HFFc6 (cell line): Measurements from ENCODE around the gene PAGE1. TPM values are rescaled to one million over a fixed set of nuclear protein-coding genes. Genes with fewer than 3 reads are reported as not detected.
"Not testable (repeated sequence)": the region's sequence is repeated elsewhere in the genome, so short reads cannot be mapped to it uniquely, and the experiment has no call there.

Source experiments
- DNase-seq: peaks from one replicate; pipeline ENCODE4 v3.0.0-alpha.2; 2018
- H3K27ac Mint-ChIP-seq: 2 replicates; pipeline ENCODE4 v1.8.0; 2020; ENCODE audit warnings: mild to moderate bottlenecking, mixed read lengths
- H3K27me3 Mint-ChIP-seq: 2 replicates; pipeline ENCODE4 v1.8.0; 2021; ENCODE audit warnings: mild to moderate bottlenecking, moderate library complexity, mixed read lengths; ENCODE audit not compliant: insufficient read depth
- H3K36me3 Mint-ChIP-seq: 2 replicates; pipeline ENCODE4 v1.8.0; 2021; ENCODE audit warnings: low read depth, mixed read lengths
- H3K4me1 Mint-ChIP-seq: 2 replicates; pipeline ENCODE4 v1.8.0; 2020; ENCODE audit warnings: low read depth, mixed read lengths
- H3K4me3 Mint-ChIP-seq: 2 replicates; pipeline ENCODE4 v1.8.0; 2020; ENCODE audit warnings: mild to moderate bottlenecking, moderate library complexity, mixed read lengths
- H3K9me3 Mint-ChIP-seq: 2 replicates; pipeline ENCODE4 v1.8.0; 2020; ENCODE audit warnings: mild to moderate bottlenecking, mixed read lengths
- total RNA-seq, 6 experiments: library from RNA; stranded (reverse); fragmentation: NEBNext Ultra II Directional; extraction: Animal tissue kit (Norgen Biotek cat#: 25700); gene quantifications; 2 replicates in 1 of 6; 3 replicates in 5 of 6; pipeline ENCODE4 v1.2.3, GENCODE V29; 2021
- TF ChIP-seq, protein P1 (sequence below): fragments of 200-600 bp; sonication (generic); IDR thresholded peaks from 2 replicates; pipeline ENCODE4 v1.5.0; 2021; ENCODE audit warnings: antibody characterized with exemption, mild to moderate bottlenecking

PAGE1 gene
- total RNA-seq, 6 experiments from 2014 or later: 0.34 TPM; not detected in 5

GRCh38 chrX:49725401-49725800 is 29.6 kb upstream of the PAGE1 start:
- no peaks in the 10 kb centered on the region for H3K9me3 Mint-ChIP-seq

DNA sequence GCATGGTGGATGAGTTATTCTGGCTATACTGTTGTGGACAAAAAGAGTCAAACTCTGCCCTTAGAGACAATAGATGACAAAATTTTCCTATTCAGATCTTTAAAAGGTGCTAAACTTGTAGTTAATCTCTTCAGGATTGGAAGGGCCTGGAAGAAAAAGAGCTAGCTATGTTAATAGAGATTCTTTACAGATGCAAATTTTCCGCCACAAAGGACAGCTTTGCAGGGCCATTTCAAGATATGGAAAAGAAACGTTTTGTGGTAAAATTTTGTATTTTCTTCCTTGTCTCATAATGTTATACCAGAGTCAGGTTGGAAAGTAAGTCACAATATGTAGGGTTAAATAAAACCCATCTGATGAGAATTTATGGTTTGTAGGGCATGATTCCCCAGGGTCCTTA is 24.3 kb upstream of the PAGE1 start:
- H3K4me3 Mint-ChIP-seq: not testable (repeated sequence)

More at GRCh38 chrX:49725401-49725800, 29.6 kb upstream of the PAGE1 start:
- H3K27me3 Mint-ChIP-seq: peaks cover 3% of the 10 kb centered on the region
- H3K36me3 Mint-ChIP-seq: no peaks in the 10 kb centered on the region
- TF ChIP-seq, protein P1, sequence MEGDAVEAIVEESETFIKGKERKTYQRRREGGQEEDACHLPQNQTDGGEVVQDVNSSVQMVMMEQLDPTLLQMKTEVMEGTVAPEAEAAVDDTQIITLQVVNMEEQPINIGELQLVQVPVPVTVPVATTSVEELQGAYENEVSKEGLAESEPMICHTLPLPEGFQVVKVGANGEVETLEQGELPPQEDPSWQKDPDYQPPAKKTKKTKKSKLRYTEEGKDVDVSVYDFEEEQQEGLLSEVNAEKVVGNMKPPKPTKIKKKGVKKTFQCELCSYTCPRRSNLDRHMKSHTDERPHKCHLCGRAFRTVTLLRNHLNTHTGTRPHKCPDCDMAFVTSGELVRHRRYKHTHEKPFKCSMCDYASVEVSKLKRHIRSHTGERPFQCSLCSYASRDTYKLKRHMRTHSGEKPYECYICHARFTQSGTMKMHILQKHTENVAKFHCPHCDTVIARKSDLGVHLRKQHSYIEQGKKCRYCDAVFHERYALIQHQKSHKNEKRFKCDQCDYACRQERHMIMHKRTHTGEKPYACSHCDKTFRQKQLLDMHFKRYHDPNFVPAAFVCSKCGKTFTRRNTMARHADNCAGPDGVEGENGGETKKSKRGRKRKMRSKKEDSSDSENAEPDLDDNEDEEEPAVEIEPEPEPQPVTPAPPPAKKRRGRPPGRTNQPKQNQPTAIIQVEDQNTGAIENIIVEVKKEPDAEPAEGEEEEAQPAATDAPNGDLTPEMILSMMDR: no peak
- H3K27ac Mint-ChIP-seq: no peak overlapping the region
- no peaks in the 10 kb centered on the region for H3K4me1 Mint-ChIP-seq
- no peak overlapping the region for H3K4me3 Mint-ChIP-seq
- no peak for DNase-seq

GRCh38 chrX:49712577-49712976 is 16.8 kb upstream of the PAGE1 start:
- TF ChIP-seq, protein P1: no peak
- Mint-ChIP-seq H3K4me1 (no peaks in the 10 kb centered on the region), H3K4me3 (no peak overlapping the region), H3K36me3 (no peaks in the 10 kb centered on the region), H3K9me3 (no peaks in the 10 kb centered on the region), H3K27me3 (no peaks in the 10 kb centered on the region), H3K27ac (no peak overlapping the region)
- no peak for DNase-seq

More for the DNA sequence above, 24.3 kb upstream of the PAGE1 start:
- not testable (repeated sequence) for DNase-seq, H3K36me3 Mint-ChIP-seq, H3K27ac Mint-ChIP-seq, H3K27me3 Mint-ChIP-seq, H3K9me3 Mint-ChIP-seq, H3K4me1 Mint-ChIP-seq

- no peaks in the 10 kb centered on the region for H3K9me3 Mint-ChIP-seq
- no peaks in the 10 kb centered on the region for H3K27me3 Mint-ChIP-seq
- H3K27ac Mint-ChIP-seq: no peak overlapping the region
- no peak overlapping the region for H3K4me3 Mint-ChIP-seq
- no peak for DNase-seq
- TF ChIP-seq, protein P1: no peak
- H3K36me3 Mint-ChIP-seq: no peaks in the 10 kb centered on the region
- no peaks in the 10 kb centered on the region for H3K4me1 Mint-ChIP-seq
These were observed 15.0 kb upstream of the PAGE1 start for GRCh38 chrX:49710744-49711319.

DNA sequence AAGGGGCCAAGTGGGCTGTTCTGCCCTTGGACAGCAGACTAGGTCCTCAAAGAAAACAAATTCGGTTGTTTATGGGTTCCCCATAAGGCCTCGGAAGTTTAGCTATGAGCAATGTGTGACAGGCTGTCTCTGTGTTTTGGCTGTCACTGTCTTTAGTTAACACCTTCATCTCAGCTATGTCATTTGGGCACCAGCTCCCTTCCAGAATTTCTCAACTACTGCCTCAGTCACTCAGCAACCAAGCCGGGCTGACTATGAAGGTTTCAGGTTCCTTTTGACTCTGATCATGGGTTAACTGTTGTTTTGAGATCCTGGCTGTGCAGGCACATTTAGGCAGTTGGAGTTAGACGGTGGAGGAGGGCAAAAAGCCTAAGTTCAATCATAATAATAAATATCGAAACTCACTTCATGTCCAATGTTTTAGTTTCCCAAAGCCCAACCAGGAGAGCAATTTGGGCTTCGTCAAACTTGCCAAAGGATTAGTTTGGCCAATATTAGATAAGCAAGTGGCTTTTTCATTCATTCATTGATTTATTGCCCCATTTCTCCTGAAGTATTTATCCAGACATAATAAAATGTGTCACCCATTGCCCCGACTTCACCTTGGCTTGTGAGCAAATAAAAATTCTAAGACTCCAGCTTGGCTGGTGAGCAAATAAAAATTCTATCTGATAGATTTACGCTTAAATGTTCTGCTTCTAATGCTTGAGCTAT is 9.1 kb upstream of the PAGE1 start:
- TF ChIP-seq, protein P1: no peak
- H3K36me3 Mint-ChIP-seq: no peaks in the 10 kb centered on the region
- no peaks in the 10 kb centered on the region for H3K9me3 Mint-ChIP-seq
- DNase-seq: no peak
- H3K27me3 Mint-ChIP-seq: peaks cover 3% of the 10 kb centered on the region; the same call in 1 of the 2 replicates
- H3K27ac Mint-ChIP-seq: no peak overlapping the region
- no peak overlapping the region for H3K4me3 Mint-ChIP-seq
- H3K4me1 Mint-ChIP-seq: no peaks in the 10 kb centered on the region

- Mint-ChIP-seq H3K36me3 (no peaks in the 10 kb centered on the region), H3K4me3 (no peak overlapping the region), H3K4me1 (no peaks in the 10 kb centered on the region), H3K9me3 (no peaks in the 10 kb centered on the region), H3K27me3 (peaks cover 3% of the 10 kb centered on the region; the same call in 1 of the 2 replicates), H3K27ac (no peak overlapping the region)
- TF ChIP-seq, protein P1: no peak
- no peak for DNase-seq
These were observed 6.1 kb upstream of the PAGE1 start for GRCh38 chrX:49701933-49702332.
